Neural progenitor cell (in vitro differentiated cells): ENCODE data around the gene LMX1B.

ENCODE experiments used
- EZH2phosphoT487 ChIP-seq: fragments of 200-600 bp; sonication (generic); IDR thresholded peaks from 2 replicates; pipeline ENCODE4 v1.6.1; 2017; ENCODE audit warnings: antibody characterized with exemption
- TF ChIP-seq, protein P1 (sequence below): fragments of 200-600 bp; sonication (generic); IDR thresholded peaks from 2 replicates; pipeline ENCODE4 v1.5.1; 2017; ENCODE audit warnings: antibody characterized with exemption, mild to moderate bottlenecking

DNA sequence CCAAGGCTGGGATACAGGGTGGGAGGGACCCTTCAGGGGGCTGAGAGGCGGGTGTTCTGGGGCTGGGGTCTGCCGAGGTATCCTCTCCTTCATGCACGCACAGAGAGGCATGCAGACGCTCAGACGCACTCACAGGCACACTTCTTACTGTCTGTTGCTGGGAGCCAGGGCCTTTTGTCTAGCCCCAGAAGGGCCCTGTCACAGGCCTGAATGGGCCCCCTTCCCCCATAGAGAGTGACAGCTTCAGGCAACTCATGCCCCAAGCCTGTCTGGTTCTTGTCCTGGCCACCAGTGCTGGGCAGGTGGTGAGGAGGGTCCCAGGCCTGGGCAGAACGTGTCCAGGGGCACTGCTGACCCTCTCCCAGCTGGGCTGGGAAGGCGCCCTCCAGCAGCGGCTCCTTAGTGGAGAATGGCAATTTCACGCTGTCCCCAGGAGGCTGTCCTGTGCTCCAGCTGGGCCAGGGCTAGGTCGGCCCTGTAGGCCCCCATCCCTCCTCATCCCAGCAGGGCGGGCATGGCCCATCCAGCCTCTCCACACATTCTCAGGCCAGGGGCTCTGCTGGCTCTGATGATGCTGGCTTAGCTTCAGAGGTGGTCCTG lies 45.3 kb downstream of the LMX1B start:
- TF ChIP-seq, protein P1, sequence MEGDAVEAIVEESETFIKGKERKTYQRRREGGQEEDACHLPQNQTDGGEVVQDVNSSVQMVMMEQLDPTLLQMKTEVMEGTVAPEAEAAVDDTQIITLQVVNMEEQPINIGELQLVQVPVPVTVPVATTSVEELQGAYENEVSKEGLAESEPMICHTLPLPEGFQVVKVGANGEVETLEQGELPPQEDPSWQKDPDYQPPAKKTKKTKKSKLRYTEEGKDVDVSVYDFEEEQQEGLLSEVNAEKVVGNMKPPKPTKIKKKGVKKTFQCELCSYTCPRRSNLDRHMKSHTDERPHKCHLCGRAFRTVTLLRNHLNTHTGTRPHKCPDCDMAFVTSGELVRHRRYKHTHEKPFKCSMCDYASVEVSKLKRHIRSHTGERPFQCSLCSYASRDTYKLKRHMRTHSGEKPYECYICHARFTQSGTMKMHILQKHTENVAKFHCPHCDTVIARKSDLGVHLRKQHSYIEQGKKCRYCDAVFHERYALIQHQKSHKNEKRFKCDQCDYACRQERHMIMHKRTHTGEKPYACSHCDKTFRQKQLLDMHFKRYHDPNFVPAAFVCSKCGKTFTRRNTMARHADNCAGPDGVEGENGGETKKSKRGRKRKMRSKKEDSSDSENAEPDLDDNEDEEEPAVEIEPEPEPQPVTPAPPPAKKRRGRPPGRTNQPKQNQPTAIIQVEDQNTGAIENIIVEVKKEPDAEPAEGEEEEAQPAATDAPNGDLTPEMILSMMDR = no peak
- TF ChIP-seq EZH2phosphoT487 = no peak
